HepG2 (cell line): ENCODE results near the gene RAC3. TPM values are rescaled to one million over a fixed set of nuclear protein-coding genes. Genes with fewer than 3 reads are reported as not detected.

Source experiments
- LCORL ChIP-seq, 2 experiments: fragments of 450-650 bp in 1 of 2; sonication (generic) in 1 of 2; formaldehyde crosslinking in 1 of 2; IDR thresholded peaks; 2 replicates each; pipeline versions ENCODE4 v1.5.0 to v1.6.1; 2017 to 2020; ENCODE audit warnings: antibody characterized with exemption in 1 of 2, missing genetic modification reagents in 1 of 2
- NFYC ChIP-seq: IDR thresholded peaks from 2 replicates; pipeline ENCODE4 v1.6.1; 2016; ENCODE audit warnings: missing genetic modification reagents, missing compliant biosample characterization
- NR1H2 ChIP-seq: sonication (generic); formaldehyde crosslinking; IDR thresholded peaks from 2 replicates; pipeline ENCODE4 v1.8.1; 2022; ENCODE audit warnings: low read depth, missing genetic modification reagents, borderline replicate concordance
- PLRG1 ChIP-seq: fragments of 450-650 bp; conservative IDR thresholded peaks from 2 replicates; pipeline ENCODE4 v1.6.1; 2016
- SMAD3 ChIP-seq: sonication (generic); formaldehyde crosslinking; IDR thresholded peaks from 2 replicates; pipeline ENCODE4 v1.4.0; 2020; ENCODE audit warnings: missing genetic modification reagents
- TOE1 ChIP-seq: sonication (generic); formaldehyde crosslinking; IDR thresholded peaks from 2 replicates; pipeline ENCODE4 v1.4.0; 2020; ENCODE audit warnings: mild to moderate bottlenecking, missing genetic modification reagents
- ZFP82 ChIP-seq: sonication (generic); formaldehyde crosslinking; IDR thresholded peaks from 2 replicates; pipeline ENCODE4 v1.5.1; 2020; ENCODE audit warnings: mild to moderate bottlenecking, missing genetic modification reagents, borderline replicate concordance
- ZNF121 ChIP-seq: sonication (generic); formaldehyde crosslinking; IDR thresholded peaks from 2 replicates; pipeline ENCODE4 v1.5.0; 2020; ENCODE audit warnings: mild to moderate bottlenecking, missing genetic modification reagents
- ZNF281 ChIP-seq: sonication (generic); formaldehyde crosslinking; IDR thresholded peaks from 2 replicates; pipeline ENCODE4 v1.4.0; 2020; ENCODE audit warnings: missing genetic modification reagents, borderline replicate concordance
- ZNF510 ChIP-seq: sonication (generic); formaldehyde crosslinking; IDR thresholded peaks from 2 replicates; pipeline ENCODE4 v1.4.0; 2020; ENCODE audit warnings: low read depth, mild to moderate bottlenecking, missing genetic modification reagents
- ZNF550 ChIP-seq: sonication (generic); formaldehyde crosslinking; IDR thresholded peaks from 2 replicates; pipeline ENCODE4 v1.4.0; 2020; ENCODE audit warnings: mild to moderate bottlenecking, missing genetic modification reagents, borderline replicate concordance
- ZNF672 ChIP-seq: sonication (generic); formaldehyde crosslinking; IDR thresholded peaks from 2 replicates; pipeline ENCODE4 v1.8.1; 2022; ENCODE audit warnings: missing genetic modification reagents
- polyA plus RNA-seq, 8 experiments: library from polyadenylated mRNA; depleted of rRNA in 3 of 8; stranded (reverse) in 7 of 8; unstranded in 1 of 8; fragments of >200 nt; fragmentation: Illumina TruSeq in 4 of 8; extraction: Trizol in 4 of 8; gene quantifications; 2 replicates each; pipeline versions ENCODE4 v1.2.1 to v1.2.3, GENCODE V29; 2011 to 2016; ENCODE audit warnings: low read depth in 4 of 8, missing spikeins in 1 of 8, mixed read lengths in 1 of 8; ENCODE audit not compliant: insufficient read depth in 1 of 8
- total RNA-seq, 5 experiments: library from RNA; depleted of rRNA; stranded (reverse); fragments of >200 nt; fragmentation: Illumina TruSeq; extraction: Trizol; gene quantifications; 2 replicates each; pipeline ENCODE4 v1.2.3, GENCODE V29; 2016; ENCODE audit warnings: low read depth in 1 of 5
- TF ChIP-seq, protein P1 (sequence below): sonication (generic); formaldehyde crosslinking; IDR thresholded peaks from 2 replicates; pipeline ENCODE4 v1.4.0; 2020; ENCODE audit warnings: missing genetic modification reagents, borderline replicate concordance
- TF ChIP-seq, protein P2 (sequence below): IDR thresholded peaks from 2 replicates; pipeline ENCODE4 v1.6.1; 2016; ENCODE audit warnings: missing compliant biosample characterization, missing genetic modification reagents, borderline replicate concordance
- TF ChIP-seq, protein P3 (sequence below): sonication (generic); formaldehyde crosslinking; IDR thresholded peaks from 2 replicates; pipeline ENCODE4 v1.4.0; 2020; ENCODE audit warnings: missing genetic modification reagents
- TF ChIP-seq, protein P4 (sequence below): IDR thresholded peaks from 2 replicates; pipeline ENCODE4 v1.6.1; 2016; ENCODE audit warnings: mild to moderate bottlenecking, missing biosample characterization, missing genetic modification reagents
- TF ChIP-seq, protein P5 (sequence below): sonication (generic); formaldehyde crosslinking; IDR thresholded peaks from 2 replicates; pipeline ENCODE4 v1.5.0; 2020; ENCODE audit warnings: mild to moderate bottlenecking, missing genetic modification reagents

The RAC3 gene
- total and polyA plus RNA-seq, 2 of the 13 experiments (the other 11 are each of a cell fraction or from before 2014, with no cell fraction given): 10.5 to 21.3 TPM

GRCh38 chr17:82019690-82020571, 11.5 kb upstream of the RAC3 start (continued):
- TF ChIP-seq, protein P1, sequence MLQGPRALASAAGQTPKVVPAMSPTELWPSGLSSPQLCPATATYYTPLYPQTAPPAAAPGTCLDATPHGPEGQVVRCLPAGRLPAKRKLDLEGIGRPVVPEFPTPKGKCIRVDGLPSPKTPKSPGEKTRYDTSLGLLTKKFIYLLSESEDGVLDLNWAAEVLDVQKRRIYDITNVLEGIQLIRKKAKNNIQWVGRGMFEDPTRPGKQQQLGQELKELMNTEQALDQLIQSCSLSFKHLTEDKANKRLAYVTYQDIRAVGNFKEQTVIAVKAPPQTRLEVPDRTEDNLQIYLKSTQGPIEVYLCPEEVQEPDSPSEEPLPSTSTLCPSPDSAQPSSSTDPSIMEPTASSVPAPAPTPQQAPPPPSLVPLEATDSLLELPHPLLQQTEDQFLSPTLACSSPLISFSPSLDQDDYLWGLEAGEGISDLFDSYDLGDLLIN: no peak
- no peak for TF ChIP-seq NR1H2 (CRISPR knock-in tag)
- no peak for TF ChIP-seq ZNF672 (CRISPR knock-in tag)
- TF ChIP-seq LCORL (IDR thresholded peaks at IDR 0.05): no peak
- TF ChIP-seq LCORL (CRISPR knock-in tag; IDR thresholded peaks at IDR 0.05): 0 out of 2 replicates have a peak, but pooled peaks have one; percentile 42
- peak; percentile 55; the same call in 1 of the 2 replicates for TF ChIP-seq ZNF121 (CRISPR knock-in tag)
- TF ChIP-seq SMAD3 (CRISPR knock-in tag): no peak
- TF ChIP-seq ZNF510 (CRISPR knock-in tag): no peak
- TF ChIP-seq ZFP82 (CRISPR knock-in tag): no peak
- TF ChIP-seq, protein P2, sequence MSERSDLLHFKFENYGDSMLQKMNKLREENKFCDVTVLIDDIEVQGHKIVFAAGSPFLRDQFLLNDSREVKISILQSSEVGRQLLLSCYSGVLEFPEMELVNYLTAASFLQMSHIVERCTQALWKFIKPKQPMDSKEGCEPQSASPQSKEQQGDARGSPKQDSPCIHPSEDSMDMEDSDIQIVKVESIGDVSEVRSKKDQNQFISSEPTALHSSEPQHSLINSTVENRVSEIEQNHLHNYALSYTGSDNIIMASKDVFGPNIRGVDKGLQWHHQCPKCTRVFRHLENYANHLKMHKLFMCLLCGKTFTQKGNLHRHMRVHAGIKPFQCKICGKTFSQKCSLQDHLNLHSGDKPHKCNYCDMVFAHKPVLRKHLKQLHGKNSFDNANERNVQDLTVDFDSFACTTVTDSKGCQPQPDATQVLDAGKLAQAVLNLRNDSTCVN: no peak; the same call in 1 of the 2 replicates
- TF ChIP-seq ZNF281 (CRISPR knock-in tag): no peak
- TF ChIP-seq, protein P3, sequence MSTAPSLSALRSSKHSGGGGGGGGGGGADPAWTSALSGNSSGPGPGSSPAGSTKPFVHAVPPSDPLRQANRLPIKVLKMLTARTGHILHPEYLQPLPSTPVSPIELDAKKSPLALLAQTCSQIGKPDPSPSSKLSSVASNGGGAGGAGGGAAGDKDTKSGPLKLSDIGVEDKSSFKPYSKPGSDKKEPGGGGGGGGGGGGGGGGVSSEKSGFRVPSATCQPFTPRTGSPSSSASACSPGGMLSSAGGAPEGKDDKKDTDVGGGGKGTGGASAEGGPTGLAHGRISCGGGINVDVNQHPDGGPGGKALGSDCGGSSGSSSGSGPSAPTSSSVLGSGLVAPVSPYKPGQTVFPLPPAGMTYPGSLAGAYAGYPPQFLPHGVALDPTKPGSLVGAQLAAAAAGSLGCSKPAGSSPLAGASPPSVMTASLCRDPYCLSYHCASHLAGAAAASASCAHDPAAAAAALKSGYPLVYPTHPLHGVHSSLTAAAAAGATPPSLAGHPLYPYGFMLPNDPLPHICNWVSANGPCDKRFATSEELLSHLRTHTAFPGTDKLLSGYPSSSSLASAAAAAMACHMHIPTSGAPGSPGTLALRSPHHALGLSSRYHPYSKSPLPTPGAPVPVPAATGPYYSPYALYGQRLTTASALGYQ: no peak
- TF ChIP-seq, protein P4, sequence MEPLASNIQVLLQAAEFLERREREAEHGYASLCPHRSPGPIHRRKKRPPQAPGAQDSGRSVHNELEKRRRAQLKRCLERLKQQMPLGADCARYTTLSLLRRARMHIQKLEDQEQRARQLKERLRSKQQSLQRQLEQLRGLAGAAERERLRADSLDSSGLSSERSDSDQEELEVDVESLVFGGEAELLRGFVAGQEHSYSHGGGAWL (CRISPR knock-in tag): 0 out of 2 replicates have a peak, but pooled peaks have one; percentile 15
- TF ChIP-seq NFYC (CRISPR knock-in tag): no peak
- TF ChIP-seq ZNF550 (CRISPR knock-in tag): no peak
- TF ChIP-seq PLRG1: no peak
- peak; percentile 10; the same call in 1 of the 2 replicates for TF ChIP-seq TOE1 (CRISPR knock-in tag)
- TF ChIP-seq, protein P5, sequence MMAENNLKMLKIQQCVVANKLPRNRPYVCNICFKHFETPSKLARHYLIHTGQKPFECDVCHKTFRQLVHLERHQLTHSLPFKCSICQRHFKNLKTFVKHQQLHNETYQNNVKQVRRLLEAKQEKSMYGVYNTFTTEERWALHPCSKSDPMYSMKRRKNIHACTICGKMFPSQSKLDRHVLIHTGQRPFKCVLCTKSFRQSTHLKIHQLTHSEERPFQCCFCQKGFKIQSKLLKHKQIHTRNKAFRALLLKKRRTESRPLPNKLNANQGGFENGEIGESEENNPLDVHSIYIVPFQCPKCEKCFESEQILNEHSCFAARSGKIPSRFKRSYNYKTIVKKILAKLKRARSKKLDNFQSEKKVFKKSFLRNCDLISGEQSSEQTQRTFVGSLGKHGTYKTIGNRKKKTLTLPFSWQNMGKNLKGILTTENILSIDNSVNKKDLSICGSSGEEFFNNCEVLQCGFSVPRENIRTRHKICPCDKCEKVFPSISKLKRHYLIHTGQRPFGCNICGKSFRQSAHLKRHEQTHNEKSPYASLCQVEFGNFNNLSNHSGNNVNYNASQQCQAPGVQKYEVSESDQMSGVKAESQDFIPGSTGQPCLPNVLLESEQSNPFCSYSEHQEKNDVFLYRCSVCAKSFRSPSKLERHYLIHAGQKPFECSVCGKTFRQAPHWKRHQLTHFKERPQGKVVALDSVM: 0 out of 2 replicates have a peak, but pooled peaks have one; percentile 55
